RWPE1 (cell line): ENCODE results near the gene NOD2.

Source experiments
- CTCF ChIA-PET: fragments of 350-600 bp; sonication (Branson Sonifier 250); formaldehyde crosslinking; extraction: SDS; loops from one replicate; lab custom pipeline; 2021; lab: Yijun Ruan, JAX
- POLR2A ChIA-PET: fragments of 400-600 bp; formaldehyde crosslinking; extraction: SDS; loops from one replicate; lab custom pipeline; 2020; ENCODE audit warnings: antibody characterized with exemption; ENCODE audit not compliant: low non-redundant PET; lab: Yijun Ruan, JAX
- DNase-seq: peaks from one replicate; pipeline ENCODE4 v3.0.0; 2012; ENCODE audit warnings: low spot score
- H3K27ac ChIP-seq: fragments of 450-650 bp; 2 replicates; pipeline ENCODE4 v1.5.1; 2017
- CTCF ChIP-seq: fragments of 450-650 bp; conservative IDR thresholded peaks from 2 replicates; pipeline ENCODE4 v1.5.1; 2017; ENCODE audit warnings: low read depth, mild to moderate bottlenecking

NOD2 gene

GRCh38 chr16:50692999-50693781 is at the start of gene NOD2:
Gene NOD2 (plus strand): TSS chr16:50693606. CDS start chr16:50699496, 5,890 bp downstream.
- ChIA-PET POLR2A (no interaction called here), CTCF (interaction anchor here (0.6 kb wide), 1 partner anchor 146 kb away, joined by 3 read pairs; no protein-coding TSS in a partner anchor)
- no peak within 1 kb of the TSS for H3K27ac ChIP-seq
- TF ChIP-seq CTCF, result no peak
- peak; percentile 54 for DNase-seq

- no peak overlapping the region for H3K27ac ChIP-seq
- CTCF ChIA-PET, result interaction anchor here (0.6 to 1.0 kb wide), 2 partner anchors 179 to 320 kb away, joined by 4 read pairs; no protein-coding TSS in a partner anchor
- DNase-seq, result no peak
- TF ChIP-seq CTCF, result no peak
- POLR2A ChIA-PET, result no interaction called here
Observed at GRCh38 chr16:50644245-50644644, 49.2 kb upstream of the NOD2 start.

GRCh38 chr16:50644729-50645128 is 48.7 kb upstream of the NOD2 start:
- POLR2A ChIA-PET, result no interaction called here
- no peak; the same call in 1 of the 2 replicates for TF ChIP-seq CTCF

GRCh38 chr16:50645563-50646220 is 47.7 kb upstream of the NOD2 start:
- ChIA-PET POLR2A (no interaction called here), CTCF (interaction anchor here (0.6 to 1.4 kb wide), 3 partner anchors 20 to 1444 kb away, joined by 3 to 5 read pairs (median 3); no protein-coding TSS in a partner anchor)
- no peak overlapping the region for H3K27ac ChIP-seq
- no peak for DNase-seq
- TF ChIP-seq CTCF, result no peak

More at GRCh38 chr16:50644729-50645128, 48.7 kb upstream of the NOD2 start:
- no peak overlapping the region for H3K27ac ChIP-seq
- peak; percentile 55 for DNase-seq
- CTCF ChIA-PET, result interaction anchor here (0.6 to 1.4 kb wide), 7 partner anchors 19 to 432 kb away, joined by 3 to 5 read pairs (median 4); no protein-coding TSS in a partner anchor

- no peak for DNase-seq
- no peak overlapping the region for H3K27ac ChIP-seq
- ChIA-PET POLR2A (no interaction called here), CTCF (interaction anchor here (0.6 kb wide), 1 partner anchor 1443 kb away, joined by 3 read pairs; no protein-coding TSS in a partner anchor)
- TF ChIP-seq CTCF, result no peak
Observed at GRCh38 chr16:50646345-50646744, 47.1 kb upstream of the NOD2 start.

GRCh38 chr16:50651835-50652438 is 41.5 kb upstream of the NOD2 start:
- CTCF ChIA-PET, result interaction anchor here (1.3 kb wide), 1 partner anchor 13 kb away, joined by 5 read pairs; no protein-coding TSS in a partner anchor
- TF ChIP-seq CTCF, result no peak
- no peak overlapping the region for H3K27ac ChIP-seq
- no peak for DNase-seq
- POLR2A ChIA-PET, result no interaction called here
